Smooth muscle cell of bladder (primary cell): ENCODE data around the gene HOOK1. TPM values are rescaled to one million over a fixed set of nuclear protein-coding genes. Genes with fewer than 3 reads are reported as not detected.

ENCODE experiments used
- total RNA-seq: library from RNA; depleted of rRNA; stranded (reverse); fragments of >200 nt; gene quantifications from 2 replicates; pipeline ENCODE4 v1.2.3, GENCODE V29; 2014

HOOK1 gene
- total RNA-seq, result under 0.01 TPM in 1 of 2 replicates, not detected in the other

DNA sequence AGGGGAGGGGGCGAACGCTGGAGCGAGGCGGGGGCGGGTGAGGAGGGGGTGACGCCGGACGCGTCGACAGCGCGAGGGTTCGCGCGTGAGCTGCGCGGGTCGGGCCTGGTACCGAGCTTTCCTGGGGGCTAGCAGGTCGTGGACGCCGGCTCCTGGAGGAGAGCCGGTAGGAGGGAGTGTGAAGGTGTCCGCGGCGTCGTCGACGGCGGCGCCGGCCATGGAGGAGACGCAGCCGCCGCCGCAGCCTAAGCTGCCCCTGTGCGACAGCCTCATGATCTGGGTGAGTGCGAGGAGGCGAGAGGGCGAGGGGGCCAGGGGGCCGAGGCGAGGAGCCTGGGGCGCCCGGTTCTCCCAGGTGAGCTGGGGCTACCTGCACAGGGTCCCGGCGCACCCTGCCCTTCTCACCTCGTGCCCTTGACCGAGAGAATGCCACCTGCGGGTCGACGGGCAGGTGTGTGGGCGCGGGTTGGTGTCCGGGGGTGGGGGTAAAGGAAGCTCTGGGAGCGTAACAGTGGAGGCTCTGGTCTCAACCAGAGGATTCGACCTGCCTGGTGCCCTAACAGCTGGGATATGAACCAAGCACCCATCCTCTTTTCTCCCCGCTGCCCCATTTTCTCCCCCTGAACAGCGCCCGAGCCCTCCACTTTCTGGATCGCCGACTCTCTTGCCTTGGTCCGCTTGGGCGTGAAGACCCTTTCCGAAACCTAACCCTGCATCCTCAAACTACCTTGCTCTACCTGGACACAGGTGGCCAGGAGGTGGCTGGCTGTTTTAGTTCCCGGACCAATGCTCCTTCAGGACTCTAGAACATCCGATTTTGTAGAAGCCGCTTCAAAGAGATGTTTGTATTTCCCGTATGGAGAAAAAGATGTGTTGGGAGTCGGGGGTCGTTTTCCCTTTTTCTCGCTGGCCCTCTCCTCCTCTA is at the start of gene HOOK1:
HOOK1 (plus strand) TSS at position 49 of the 925 bp plus-strand sequence; CDS start at position 218, 169 bp downstream.

Other genes with a start within 250 kb of the HOOK1 start
- under 0.01 TPM in 2 replicates for gene CYP2J2, start 111.8 kb downstream of the HOOK1 start, total RNA-seq